ENCODE results near the gene DUSP9.
A peak's percentile ranks its signal among the peaks of the same experiment; 100 is the strongest.

- TF ChIP-seq, protein P1, sequence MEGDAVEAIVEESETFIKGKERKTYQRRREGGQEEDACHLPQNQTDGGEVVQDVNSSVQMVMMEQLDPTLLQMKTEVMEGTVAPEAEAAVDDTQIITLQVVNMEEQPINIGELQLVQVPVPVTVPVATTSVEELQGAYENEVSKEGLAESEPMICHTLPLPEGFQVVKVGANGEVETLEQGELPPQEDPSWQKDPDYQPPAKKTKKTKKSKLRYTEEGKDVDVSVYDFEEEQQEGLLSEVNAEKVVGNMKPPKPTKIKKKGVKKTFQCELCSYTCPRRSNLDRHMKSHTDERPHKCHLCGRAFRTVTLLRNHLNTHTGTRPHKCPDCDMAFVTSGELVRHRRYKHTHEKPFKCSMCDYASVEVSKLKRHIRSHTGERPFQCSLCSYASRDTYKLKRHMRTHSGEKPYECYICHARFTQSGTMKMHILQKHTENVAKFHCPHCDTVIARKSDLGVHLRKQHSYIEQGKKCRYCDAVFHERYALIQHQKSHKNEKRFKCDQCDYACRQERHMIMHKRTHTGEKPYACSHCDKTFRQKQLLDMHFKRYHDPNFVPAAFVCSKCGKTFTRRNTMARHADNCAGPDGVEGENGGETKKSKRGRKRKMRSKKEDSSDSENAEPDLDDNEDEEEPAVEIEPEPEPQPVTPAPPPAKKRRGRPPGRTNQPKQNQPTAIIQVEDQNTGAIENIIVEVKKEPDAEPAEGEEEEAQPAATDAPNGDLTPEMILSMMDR (IDR thresholded peaks at IDR 0.05) = peak; percentile 33 to 69 (median 36)
- TF ChIP-seq POLR2A (IDR thresholded peaks at IDR 0.05) = no peak
Measured at GRCh38 chrX:153669174-153669890, 22.3 kb downstream of the DUSP9 start.

Measured in testis (tissue), 2 donors.